Subcutaneous abdominal adipose tissue (tissue), 5 donors: ENCODE measurements around the gene LRRC74A.

Source experiments
- H3K27ac ChIP-seq: one replicate; pipeline ENCODE4 v1.7.0; 2013; ENCODE audit warnings: low read depth, mild to moderate bottlenecking, inconsistent platforms, low read length, moderate library complexity
- H3K27me3 ChIP-seq, 5 donors: one replicate each; pipeline ENCODE4 v1.7.0; 2013; ENCODE audit warnings: low read length in 5 of 5, inconsistent platforms in 1 of 5; ENCODE audit not compliant: control insufficient read depth in 5 of 5, insufficient read depth in 4 of 5
- H3K36me3 ChIP-seq, 5 donors: one replicate each; pipeline ENCODE4 v1.7.0; 2013; ENCODE audit warnings: low read length in 5 of 5; ENCODE audit not compliant: control insufficient read depth in 5 of 5, insufficient read depth in 5 of 5
- H3K4me1 ChIP-seq, 5 donors: one replicate each; pipeline ENCODE4 v1.7.0; 2013; ENCODE audit warnings: low read length in 5 of 5, mild to moderate bottlenecking in 3 of 5, moderate library complexity in 1 of 5; ENCODE audit not compliant: control insufficient read depth in 5 of 5, insufficient read depth in 5 of 5
- H3K4me3 ChIP-seq, 5 donors: one replicate each; pipeline ENCODE4 v1.7.0; 2013; ENCODE audit warnings: low read length in 5 of 5, low read depth in 1 of 5
- H3K9ac ChIP-seq, 5 donors: one replicate each; pipeline ENCODE4 v1.7.0; 2013; ENCODE audit warnings: low read length in 5 of 5, mild to moderate bottlenecking in 4 of 5, moderate library complexity in 3 of 5
- H3K9me3 ChIP-seq, 5 donors: one replicate each; pipeline ENCODE4 v1.7.0; 2013; ENCODE audit warnings: low read length in 5 of 5; ENCODE audit not compliant: control insufficient read depth in 5 of 5
- donor health status: healthy.
- donor health status: healthy.
- donor health status: healthy.
- donor health status: healthy.
- donor health status: healthy.

Gene LRRC74A

DNA sequence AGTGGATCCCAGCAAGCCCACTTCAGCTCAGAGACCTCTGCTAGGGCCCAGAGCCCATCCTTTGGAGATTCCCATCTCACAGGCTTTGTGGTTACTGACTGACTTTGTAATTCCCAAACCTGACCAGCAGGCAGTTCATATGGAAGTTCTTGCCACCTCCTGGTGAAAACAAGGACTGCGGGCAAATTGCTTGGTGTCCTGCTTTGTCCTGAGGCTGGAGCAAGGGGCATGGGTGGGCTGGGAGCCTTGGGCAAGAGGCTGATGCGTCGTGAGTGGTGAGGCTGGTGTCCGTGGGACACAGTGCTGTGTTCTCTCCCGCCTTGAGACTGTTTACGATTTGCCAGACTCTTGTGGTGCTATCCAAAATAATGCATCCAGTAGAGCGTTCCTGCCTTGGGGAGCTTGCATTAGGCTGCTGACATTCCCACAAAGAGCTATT, 91.0 kb downstream of the LRRC74A start:
- no peaks in the 10 kb centered on the region for H3K27me3 ChIP-seq
- peak overlapping the region in 1 of 5 donors; percentile 63 for H3K9ac ChIP-seq
- peaks cover 27 to 60% (median 53%) of the 10 kb centered on the region in 5 donors for H3K4me1 ChIP-seq
- H3K27ac ChIP-seq, result peak overlapping the region; percentile 95
- no peaks in the 10 kb centered on the region for H3K9me3 ChIP-seq
- no peaks in the 10 kb centered on the region for H3K36me3 ChIP-seq
- no peak overlapping the region for H3K4me3 ChIP-seq

DNA sequence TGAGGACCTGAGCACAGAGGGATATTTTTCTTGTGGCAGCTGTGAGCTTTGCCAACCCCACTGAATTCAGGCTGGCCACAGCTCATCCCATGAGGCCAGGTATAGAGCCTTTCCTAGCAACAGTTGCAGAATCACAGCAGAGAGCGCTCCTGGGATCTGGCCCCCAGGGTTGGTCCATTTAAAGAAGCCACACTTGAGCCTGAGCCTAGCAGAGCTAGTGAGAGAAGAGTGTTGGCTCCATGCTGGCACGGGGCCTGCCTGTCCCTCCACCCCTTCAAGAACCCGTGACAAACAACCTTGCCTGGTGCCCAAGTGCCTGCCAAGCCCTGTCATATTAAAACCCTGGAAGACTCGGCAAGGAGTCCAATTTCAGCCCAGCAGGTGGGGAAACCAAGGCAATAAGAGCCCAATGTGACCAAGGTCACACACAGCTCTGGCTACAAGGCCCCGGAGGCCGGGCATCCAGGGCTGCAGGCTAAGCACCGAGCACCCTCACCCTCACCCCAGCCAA, 91.6 kb downstream of the LRRC74A start:
- Histone ChIP-seq H3K9me3 (no peaks in the 10 kb centered on the region), H3K27me3 (no peaks in the 10 kb centered on the region), H3K27ac (peak overlapping the region; percentile 95), H3K4me1 (peaks cover 27 to 65% (median 58%) of the 10 kb centered on the region in 5 donors), H3K9ac (peak overlapping the region; percentile 25 to 63 (median 53)), H3K36me3 (no peaks in the 10 kb centered on the region), H3K4me3 (peak overlapping the region in 2 of 5 donors; percentile 35 to 62)

DNA sequence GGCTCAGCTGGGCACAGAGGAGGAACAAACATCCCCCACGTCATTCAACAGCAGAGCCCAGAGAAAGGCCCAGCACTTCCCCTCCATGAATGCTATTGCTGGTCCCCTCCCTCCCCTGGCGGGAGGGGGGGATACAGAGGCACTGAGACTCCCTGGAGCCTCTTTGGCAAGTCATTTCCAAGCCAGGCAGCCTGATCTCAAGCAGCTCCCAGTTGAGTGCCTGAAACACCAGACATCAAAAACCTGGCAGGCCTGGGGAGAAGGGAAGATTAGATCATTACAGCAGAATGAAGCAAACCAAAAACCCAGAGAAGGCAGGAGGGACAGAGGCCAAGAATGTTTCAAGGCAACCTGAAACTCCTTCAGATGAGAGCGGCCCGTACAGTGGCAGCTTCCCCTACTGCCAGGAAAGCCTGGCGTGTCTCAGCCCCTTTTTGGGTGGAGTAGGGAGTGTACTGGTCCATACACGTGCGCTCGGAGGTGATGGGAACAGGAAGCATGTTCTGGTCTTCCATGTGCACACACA, 92.1 kb downstream of the LRRC74A start:
- peak overlapping the region; percentile 25 to 63 (median 53) for H3K9ac ChIP-seq
- peak overlapping the region; percentile 95 for H3K27ac ChIP-seq
- H3K27me3 ChIP-seq, result no peaks in the 10 kb centered on the region
- H3K4me1 ChIP-seq, result peaks cover 27 to 67% (median 55%) of the 10 kb centered on the region in 5 donors
- no peaks in the 10 kb centered on the region for H3K36me3 ChIP-seq
- peak overlapping the region in 4 of 5 donors; percentile 6 to 62 (median 38) for H3K4me3 ChIP-seq
- no peaks in the 10 kb centered on the region for H3K9me3 ChIP-seq

DNA sequence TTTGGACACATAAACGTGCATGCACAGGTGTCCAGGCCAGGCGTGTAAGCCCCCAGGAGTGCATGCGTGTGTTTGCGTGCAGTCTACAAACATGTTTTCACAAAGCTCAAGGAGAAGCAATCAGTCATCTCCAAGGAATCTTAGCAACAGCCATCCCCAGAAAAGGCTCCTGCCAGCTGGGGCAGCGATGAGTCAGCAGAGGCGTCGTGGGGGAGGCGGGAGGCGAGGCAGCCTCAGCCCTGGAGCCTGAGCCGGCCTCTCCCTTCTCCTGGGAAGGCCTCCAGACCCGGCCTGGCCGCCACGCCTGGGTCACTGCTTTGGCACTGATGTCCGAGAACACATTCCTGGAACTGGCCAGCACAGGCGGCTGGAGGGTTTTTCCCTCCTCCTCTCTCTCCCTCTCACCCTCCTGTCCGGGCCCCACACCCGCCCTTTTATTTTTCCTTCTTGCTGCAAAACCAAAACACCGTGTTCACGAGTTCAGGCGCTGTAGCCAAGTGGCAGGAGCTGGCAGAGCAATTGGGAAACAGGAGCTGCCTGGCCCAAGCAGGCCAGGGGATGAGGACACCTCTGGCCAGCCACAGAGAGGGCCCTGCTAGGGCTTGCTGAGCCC, 92.7 kb downstream of the LRRC74A start:
- peak overlapping the region in 3 of 5 donors; percentile 6 to 60 (median 49) for H3K9ac ChIP-seq
- H3K36me3 ChIP-seq, result no peaks in the 10 kb centered on the region
- H3K9me3 ChIP-seq, result no peaks in the 10 kb centered on the region
- no peaks in the 10 kb centered on the region for H3K27me3 ChIP-seq
- peak overlapping the region; percentile 95 for H3K27ac ChIP-seq
- H3K4me1 ChIP-seq, result peaks cover 27 to 62% (median 49%) of the 10 kb centered on the region in 5 donors
- H3K4me3 ChIP-seq, result peak overlapping the region in 4 of 5 donors; percentile 6 to 62 (median 38)
